IMR-90 (cell line): Measurements from ENCODE around the gene MAN2A1. TPM values are rescaled to one million over a fixed set of nuclear protein-coding genes. Genes with fewer than 3 reads are reported as not detected.

ENCODE experiments used
- ATAC-seq: fragments of 200-7000 bp; cut with Tn5 transposase; 2 replicates; pipeline ENCODE4 v1.9.1; 2020; ENCODE audit warnings: low read depth, mild to moderate bottlenecking, moderate library complexity
- BruUV-seq: library from RNA; stranded (reverse); fragments of 400-500 nt; replicated peaks from 2 replicates; lab custom pipeline; 2021; lab: Mats Ljungman, UMichigan
- CTCF ChIA-PET: fragments of 300-600 bp; formaldehyde crosslinking; extraction: SDS; loops from one replicate; lab custom pipeline; 2021; ENCODE audit warnings: antibody characterized with exemption; lab: Yijun Ruan, JAX
- POLR2A ChIA-PET: fragments of 300-600 bp; sonication (Branson Sonifier 250); formaldehyde crosslinking; loops from one replicate; lab custom pipeline; 2022; ENCODE audit warnings: antibody characterized with exemption; ENCODE audit not compliant: unreplicated experiment; lab: Charles Lee
- DNase-seq: peaks from one replicate; pipeline ENCODE4 v3.0.0; 2013
- H2AFZ ChIP-seq: replicated peaks from 2 replicates; pipeline ENCODE3; 2013; ENCODE audit warnings: low read length, mild to moderate bottlenecking; ENCODE audit not compliant: poor library complexity
- H2AK5ac ChIP-seq: 2 replicates; pipeline ENCODE4 v1.6.1; 2013; ENCODE audit warnings: low read depth, low read length, inconsistent platforms
- H2AK9ac ChIP-seq: replicated peaks from 2 replicates; pipeline ENCODE3; 2013; ENCODE audit warnings: mild to moderate bottlenecking, low read depth, low read length, moderate library complexity; ENCODE audit not compliant: poor library complexity
- H2BK120ac ChIP-seq: 2 replicates; pipeline ENCODE4 v1.6.1; 2013; ENCODE audit warnings: low read depth, low read length, inconsistent platforms
- H2BK15ac ChIP-seq: 3 replicates; pipeline ENCODE4 v1.6.1; 2013; ENCODE audit warnings: low read depth, low read length, inconsistent platforms
- H2BK20ac ChIP-seq: 2 replicates; pipeline ENCODE4 v1.6.1; 2013; ENCODE audit warnings: low read depth, mild to moderate bottlenecking, inconsistent platforms, low read length, moderate library complexity
- H2BK5ac ChIP-seq: 2 replicates; pipeline ENCODE4 v1.6.1; 2013; ENCODE audit warnings: mild to moderate bottlenecking, low read depth, low read length, inconsistent platforms; ENCODE audit not compliant: poor library complexity, severe bottlenecking
- H3K14ac ChIP-seq: replicated peaks from 2 replicates; pipeline ENCODE4 v1.6.1; 2013; ENCODE audit warnings: low read depth, low read length, inconsistent platforms
- H3K18ac ChIP-seq: 2 replicates; pipeline ENCODE4 v1.6.1; 2013; ENCODE audit warnings: low read depth, low read length, control low read depth
- H3K23ac ChIP-seq: 2 replicates; pipeline ENCODE4 v1.6.1; 2013; ENCODE audit warnings: low read depth, low read length, inconsistent platforms
- H3K27ac ChIP-seq: 2 replicates; pipeline ENCODE4 v1.5.1; 2013; ENCODE audit warnings: mild to moderate bottlenecking, control low read depth, low read length; ENCODE audit not compliant: insufficient read depth
- H3K27me3 ChIP-seq: 2 replicates; pipeline ENCODE4 v1.6.1; 2013; ENCODE audit warnings: low read length; ENCODE audit not compliant: control insufficient read depth, insufficient read depth
- H3K36me3 ChIP-seq: 2 replicates; pipeline ENCODE4 v1.6.1; 2013; ENCODE audit warnings: low read length, mixed read lengths; ENCODE audit not compliant: control insufficient read depth, insufficient read depth
- H3K4ac ChIP-seq: 2 replicates; pipeline ENCODE4 v1.6.1; 2013; ENCODE audit warnings: low read depth, low read length, inconsistent platforms
- H3K4me1 ChIP-seq: 2 replicates; pipeline ENCODE4 v1.6.1; 2013; ENCODE audit warnings: low read length, mixed read lengths; ENCODE audit not compliant: control insufficient read depth, insufficient read depth
- H3K4me2 ChIP-seq: 2 replicates; pipeline ENCODE4 v1.6.1; 2013; ENCODE audit warnings: low read depth, mild to moderate bottlenecking, control low read depth, low read length, moderate library complexity
- H3K4me3 ChIP-seq: 2 replicates; pipeline ENCODE4 v1.5.1; 2013; ENCODE audit warnings: low read depth, mild to moderate bottlenecking, control low read depth, low read length, moderate library complexity; ENCODE audit not compliant: insufficient read depth
- H3K56ac ChIP-seq: 2 replicates; pipeline ENCODE4 v1.6.1; 2013; ENCODE audit warnings: low read length, inconsistent platforms; ENCODE audit not compliant: insufficient read depth; ENCODE audit errors: extremely low read depth
- H3K79me1 ChIP-seq, 2 experiments: 2 replicates each; pipeline ENCODE4 v1.6.1; 2013; ENCODE audit warnings: low read length in 2 of 2, inconsistent platforms in 1 of 2, low read depth in 1 of 2
- H3K9ac ChIP-seq: 2 replicates; pipeline ENCODE4 v1.6.1; 2013; ENCODE audit warnings: low read depth, low read length, control low read depth
- H3K9me1 ChIP-seq: 2 replicates; pipeline ENCODE4 v1.6.1; 2013; ENCODE audit warnings: low read length, inconsistent platforms; ENCODE audit not compliant: insufficient read depth
- H3K9me3 ChIP-seq: 2 replicates; pipeline ENCODE4 v1.6.1; 2013; ENCODE audit warnings: low read length; ENCODE audit not compliant: control insufficient read depth, insufficient read depth
- H4K20me1 ChIP-seq: 2 replicates; pipeline ENCODE4 v1.6.1; 2013; ENCODE audit warnings: low read length, inconsistent platforms; ENCODE audit not compliant: insufficient read depth
- H4K5ac ChIP-seq: 2 replicates; pipeline ENCODE4 v1.6.1; 2013; ENCODE audit warnings: mild to moderate bottlenecking, low read depth, low read length, control low read depth
- H4K8ac ChIP-seq, 2 experiments: 2 replicates each; pipeline ENCODE4 v1.6.1; 2013; ENCODE audit warnings: low read depth in 2 of 2, low read length in 2 of 2, control low read depth in 1 of 2, inconsistent platforms in 1 of 2
- H4K91ac ChIP-seq: 2 replicates; pipeline ENCODE4 v1.6.1; 2013; ENCODE audit warnings: low read depth, low read length, inconsistent platforms; ENCODE audit not compliant: insufficient read depth
- BHLHE40 ChIP-seq: fragments of 150-350 bp; IDR thresholded peaks from 2 replicates; pipeline ENCODE4 v1.6.1; 2016; ENCODE audit warnings: mild to moderate bottlenecking, low read depth, low read length
- CEBPB ChIP-seq: IDR thresholded peaks from 2 replicates; pipeline ENCODE4 v1.6.1; 2012; ENCODE audit warnings: low read depth, low read length, improper control_type of control experiment
- CHD1 ChIP-seq: IDR thresholded peaks from 2 replicates; pipeline ENCODE4 v1.6.1; 2012; ENCODE audit warnings: low read depth, low read length, improper control_type of control experiment
- CTCF ChIP-seq: conservative IDR thresholded peaks from 2 replicates; pipeline ENCODE4 v1.5.1; 2012; ENCODE audit warnings: mild to moderate bottlenecking, low read depth, low read length, improper control_type of control experiment
- ELK1 ChIP-seq: fragments of 150-350 bp; IDR thresholded peaks from 2 replicates; pipeline ENCODE4 v1.6.1; 2016; ENCODE audit warnings: low read depth, mild to moderate bottlenecking, low read length, moderate library complexity, borderline replicate concordance
- FOS ChIP-seq: fragments of 150-350 bp; IDR thresholded peaks from 2 replicates; pipeline ENCODE4 v1.6.1; 2016; ENCODE audit warnings: low read depth, low read length
- MAFK ChIP-seq: IDR thresholded peaks from 2 replicates; pipeline ENCODE4 v1.6.1; 2012; ENCODE audit warnings: low read depth, low read length, improper control_type of control experiment
- MAZ ChIP-seq: IDR thresholded peaks from 2 replicates; pipeline ENCODE4 v1.6.1; 2012; ENCODE audit warnings: low read depth, mild to moderate bottlenecking, low read length, improper control_type of control experiment, moderate library complexity, borderline replicate concordance
- MXI1 ChIP-seq: IDR thresholded peaks from 2 replicates; pipeline ENCODE4 v1.6.1; 2012; ENCODE audit warnings: low read depth, mild to moderate bottlenecking, low read length, moderate library complexity, borderline replicate concordance
- NFE2L2 ChIP-seq: fragments of 150-350 bp; IDR thresholded peaks from 2 replicates; pipeline ENCODE4 v1.6.1; 2016; ENCODE audit warnings: low read depth, mild to moderate bottlenecking, low read length
- POLR2A ChIP-seq: IDR thresholded peaks from 2 replicates; pipeline ENCODE4 v1.6.1; 2012; ENCODE audit warnings: mild to moderate bottlenecking, low read depth, low read length
- RAD21 ChIP-seq: IDR thresholded peaks from 2 replicates; pipeline ENCODE4 v1.6.1; 2012; ENCODE audit warnings: low read length, improper control_type of control experiment
- RCOR1 ChIP-seq: IDR thresholded peaks from 2 replicates; pipeline ENCODE4 v1.6.1; 2012; ENCODE audit warnings: mild to moderate bottlenecking, low read length, improper control_type of control experiment; ENCODE audit not compliant: insufficient replicate concordance
- RFX5 ChIP-seq: IDR thresholded peaks from 2 replicates; pipeline ENCODE4 v1.8.0; 2012; ENCODE audit warnings: low read depth, mild to moderate bottlenecking, low read length, moderate library complexity
- SMC3 ChIP-seq: fragments of 150-350 bp; IDR thresholded peaks from 2 replicates; pipeline ENCODE4 v1.6.1; 2016; ENCODE audit warnings: low read depth, mild to moderate bottlenecking, antibody characterized with exemption, low read length, moderate library complexity
- USF2 ChIP-seq: fragments of 150-350 bp; IDR thresholded peaks from 2 replicates; pipeline ENCODE4 v1.6.1; 2017; ENCODE audit warnings: mild to moderate bottlenecking, antibody characterized with exemption, low read length, low read depth
- WGBS, 2 experiments: methylation state at CpG; one replicate each; pipeline versions ENCODE4 v1.1.5 to v1.1.7; 2013; ENCODE audit warnings: missing lambda C conversion rate in 2 of 2; ENCODE audit not compliant: insufficient read length in 1 of 2; ENCODE audit errors: extremely low coverage in 2 of 2; 5-methylcytosine and 5-hydroxymethylcytosine counted together
- dilution Hi-C: fragments of 300-500 bp; cut with HindIII; formaldehyde crosslinking; loops from one replicate; pipeline ENCODE4 v1.14.3; 2018; ENCODE audit warnings: low sequenced_read_pairs; ENCODE audit not compliant: unreplicated experiment
- in situ Hi-C: fragments of 300-500 bp; cut with MboI; formaldehyde crosslinking; loops from 3 replicates; pipeline ENCODE4 v1.14.3; 2019; ENCODE audit warnings: low sequenced_read_pairs, inconsistent platforms, mixed read lengths
- intact Hi-C: fragments of 100-400 bp; cut with micrococcal nuclease; formaldehyde crosslinking; loops from 2 replicates; pipeline ENCODE4 v1.10.0; 2022
- polyA plus RNA-seq, 3 experiments: library from polyadenylated mRNA; depleted of rRNA; stranded (reverse); fragments of >200 nt; gene quantifications; 2 replicates each; pipeline ENCODE4 v1.2.3, GENCODE V29; 2012; ENCODE audit warnings: low replicate concordance in 1 of 3
- total RNA-seq: library from RNA; depleted of rRNA; stranded (reverse); fragments of >200 nt; gene quantifications from 2 replicates; pipeline ENCODE4 v1.2.3, GENCODE V29; 2012

The MAN2A1 gene
- total and polyA plus RNA-seq, 2 of the 4 experiments (the other 2 are of a cell fraction), result 16.4 to 29.6 TPM

- Histone ChIP-seq H3K23ac (no peak overlapping the region), H2BK20ac (no peak overlapping the region), H2BK5ac (no peak overlapping the region), H2AK5ac (no peak overlapping the region), H4K5ac (no peak overlapping the region), H3K9me3 (peaks cover 3% of the 10 kb centered on the region; the same call in 1 of the 2 replicates), H3K18ac (no peak overlapping the region), H4K91ac (no peak overlapping the region), H3K27ac (no peak overlapping the region), H4K20me1 (no peaks in the 10 kb centered on the region), H2AK9ac (no peak overlapping the region), H4K8ac (no peak overlapping the region), H3K9me1 (no peaks in the 10 kb centered on the region), H3K56ac (no peak overlapping the region), H3K79me1 (peaks cover 0 to 6% of the 10 kb centered on the region in 2 experiments; a peak in 2 of 4 replicates), H3K4me2 (no peak overlapping the region), H3K36me3 (peaks cover 10% of the 10 kb centered on the region), H3K9ac (no peak overlapping the region), H3K4me3 (no peak overlapping the region), H2BK120ac (no peak overlapping the region), H3K14ac (no peak overlapping the region), H2AFZ (no peak overlapping the region), H3K4ac (no peak overlapping the region), H3K4me1 (peaks cover 2% of the 10 kb centered on the region; the same call in 1 of the 2 replicates), H3K27me3 (no peaks in the 10 kb centered on the region), H2BK15ac (no peak overlapping the region)
- ChIA-PET CTCF (no interaction called here), POLR2A (no interaction called here)
- dilution Hi-C loops, result no loop called here
- in situ Hi-C loops, result no loop called here
- ATAC-seq (no peak), DNase-seq (no peak)
- intact Hi-C loops, result no loop called here
- TF ChIP-seq MXI1 (no peak), USF2 (no peak), POLR2A (no peak), ELK1 (no peak), BHLHE40 (no peak), FOS (no peak), CHD1 (no peak), RAD21 (no peak), CEBPB (no peak), NFE2L2 (no peak), CTCF (no peak), MAFK (no peak), SMC3 (no peak), MAZ (no peak), RCOR1 (no peak), RFX5 (no peak)
- BruUV-seq, result no TSS peak
- 100% methylated on average over 2 of the region's 3 CpGs; no CpG with 5 or more reads in 1 of the 2 experiments for WGBS, 2 experiments
Measured at GRCh38 chr5:109848130-109848529, 158.4 kb downstream of the MAN2A1 start.
